Transverse colon (tissue), 4 donors: ENCODE data around the gene PDZD2. TPM values are rescaled to one million over a fixed set of nuclear protein-coding genes. Genes with fewer than 3 reads are reported as not detected.

Source experiments
- DNase-seq: peaks from one replicate; pipeline ENCODE4 v3.0.0-alpha.2; 2019
- H3K27ac ChIP-seq, 4 donors: fragments of 200-600 bp; sonication (generic); 2 replicates each; pipeline ENCODE4 v1.5.1; 2016 to 2018; ENCODE audit warnings: inconsistent platforms in 4 of 4
- H3K27me3 ChIP-seq: fragments of 200-600 bp; sonication (generic); 2 replicates; pipeline ENCODE4 v1.5.1; 2017; ENCODE audit warnings: inconsistent platforms
- H3K36me3 ChIP-seq, 4 donors: fragments of 200-600 bp; sonication (generic); 2 replicates each; pipeline ENCODE4 v1.5.1; 2017 to 2019; ENCODE audit warnings: inconsistent platforms in 4 of 4
- H3K4me1 ChIP-seq, 4 donors: fragments of 200-600 bp; sonication (generic); 2 replicates each; pipeline ENCODE4 v1.5.1; 2017 to 2020; ENCODE audit warnings: inconsistent platforms in 4 of 4
- H3K4me3 ChIP-seq, 4 donors: fragments of 200-600 bp; sonication (generic); 1 replicate in 1 of 4; 2 replicates in 3 of 4; pipeline versions ENCODE4 v1.5.1 to v1.6.1; 2017 to 2019; ENCODE audit warnings: inconsistent platforms in 4 of 4
- H3K9me3 ChIP-seq, 2 donors: fragments of 200-600 bp; sonication (generic); 2 replicates each; pipeline ENCODE4 v1.5.1; 2017 to 2019; ENCODE audit warnings: inconsistent platforms in 2 of 2
- EP300 ChIP-seq: sonication (generic); formaldehyde crosslinking; IDR thresholded peaks from one replicate; pipeline ENCODE4 v1.6.1; 2017; ENCODE audit warnings: antibody characterized with exemption, low read depth
- POLR2A ChIP-seq: fragments of 450-650 bp; IDR thresholded peaks from one replicate; pipeline ENCODE4 v1.6.1; 2016; ENCODE audit warnings: antibody characterized with exemption, mild to moderate bottlenecking, moderate library complexity
- POLR2AphosphoS5 ChIP-seq, 3 donors: sonication (generic); formaldehyde crosslinking; IDR thresholded peaks; one replicate each; pipeline ENCODE4 v1.6.1; 2016; ENCODE audit warnings: antibody characterized with exemption in 3 of 3
- WGBS, 2 donors: methylation state at CpG; one replicate each; pipeline ENCODE4 v1.1.5; 2018; ENCODE audit warnings: low coverage in 1 of 2; 5-methylcytosine and 5-hydroxymethylcytosine counted together
- in situ Hi-C, 4 donors: fragments of 200-750 bp; cut with MboI; loops; one replicate each; pipeline versions ENCODE4 v1.15.0 to v1.15.1; 2017; ENCODE audit warnings: low sequenced_read_pairs in 3 of 4, low pct_ligation_motif_present in 1 of 4, low pct_unique_long_range_greater_than_20kb in 1 of 4
- intact Hi-C: fragments of 100-400 bp; cut with DNase I; formaldehyde crosslinking; loops from one replicate; pipeline ENCODE4 v1.15.1; 2023; ENCODE audit warnings: low total_unique reads
- total RNA-seq, 4 donors: library from RNA; depleted of rRNA; stranded (reverse); fragments of >200 nt; gene quantifications; one replicate each; pipeline ENCODE4 v1.1.0, GENCODE V29; 2016
- TF ChIP-seq, protein P1 (sequence below), 5 experiments: fragments of 200-600 bp in 3 of 5; fragments of 450-650 bp in 2 of 5; sonication (generic) in 3 of 5; IDR thresholded peaks; 1 replicate in 2 of 5; 2 replicates in 3 of 5; pipeline ENCODE4 v1.5.1; 2016 to 2017; ENCODE audit warnings: antibody characterized with exemption in 5 of 5, inconsistent platforms in 3 of 5, mild to moderate bottlenecking in 2 of 5, moderate library complexity in 1 of 5

The PDZD2 gene
- total RNA-seq, 4 donors from 2014 or later: 2.0 to 3.7 (median 2.8) TPM

- no peak overlapping the region for H3K4me3 ChIP-seq
- H3K27ac ChIP-seq: no peak overlapping the region
- peaks cover 0 to 8% (median 0%) of the 10 kb centered on the region in 4 donors for H3K4me1 ChIP-seq
- intact Hi-C loops (no loop called here), in situ Hi-C loops (no loop called here)
- TF ChIP-seq POLR2AphosphoS5 (IDR thresholded peaks at IDR 0.05): no peak
- TF ChIP-seq POLR2A: no peak
- TF ChIP-seq, protein P1, sequence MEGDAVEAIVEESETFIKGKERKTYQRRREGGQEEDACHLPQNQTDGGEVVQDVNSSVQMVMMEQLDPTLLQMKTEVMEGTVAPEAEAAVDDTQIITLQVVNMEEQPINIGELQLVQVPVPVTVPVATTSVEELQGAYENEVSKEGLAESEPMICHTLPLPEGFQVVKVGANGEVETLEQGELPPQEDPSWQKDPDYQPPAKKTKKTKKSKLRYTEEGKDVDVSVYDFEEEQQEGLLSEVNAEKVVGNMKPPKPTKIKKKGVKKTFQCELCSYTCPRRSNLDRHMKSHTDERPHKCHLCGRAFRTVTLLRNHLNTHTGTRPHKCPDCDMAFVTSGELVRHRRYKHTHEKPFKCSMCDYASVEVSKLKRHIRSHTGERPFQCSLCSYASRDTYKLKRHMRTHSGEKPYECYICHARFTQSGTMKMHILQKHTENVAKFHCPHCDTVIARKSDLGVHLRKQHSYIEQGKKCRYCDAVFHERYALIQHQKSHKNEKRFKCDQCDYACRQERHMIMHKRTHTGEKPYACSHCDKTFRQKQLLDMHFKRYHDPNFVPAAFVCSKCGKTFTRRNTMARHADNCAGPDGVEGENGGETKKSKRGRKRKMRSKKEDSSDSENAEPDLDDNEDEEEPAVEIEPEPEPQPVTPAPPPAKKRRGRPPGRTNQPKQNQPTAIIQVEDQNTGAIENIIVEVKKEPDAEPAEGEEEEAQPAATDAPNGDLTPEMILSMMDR (IDR thresholded peaks at IDR 0.05): no peak
- TF ChIP-seq EP300: no peak
- 73 to 78% methylated on average over 2 to 4 of the region's 4 CpGs for WGBS, 2 donors
- no peaks in the 10 kb centered on the region for H3K27me3 ChIP-seq
- H3K9me3 ChIP-seq: no peaks in the 10 kb centered on the region
- no peak for DNase-seq
- H3K36me3 ChIP-seq: no peaks in the 10 kb centered on the region
Measured at GRCh38 chr5:31941151-31941755, 302.3 kb downstream of the PDZD2 start.

DNA sequence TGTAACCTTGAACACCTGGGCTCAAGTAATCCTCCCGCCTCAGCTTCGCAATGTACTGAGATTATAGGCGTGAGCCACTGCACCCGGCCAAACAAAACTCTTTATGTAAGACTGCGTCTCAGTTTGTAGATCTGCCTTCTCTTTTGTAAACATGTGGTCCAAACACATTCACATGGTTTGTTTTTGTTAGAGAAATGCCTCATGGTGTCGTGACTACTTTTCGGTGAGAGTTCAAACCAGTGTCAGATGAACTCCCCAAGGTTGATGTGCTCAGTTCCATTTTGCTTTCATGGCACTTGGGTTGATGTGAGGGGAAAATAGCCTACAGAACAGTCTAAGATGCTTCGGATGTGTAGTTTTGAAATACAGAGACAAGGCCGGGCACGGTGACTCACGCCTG, 303.6 kb downstream of the PDZD2 start:
- no peak overlapping the region for H3K4me3 ChIP-seq
- TF ChIP-seq POLR2AphosphoS5 (IDR thresholded peaks at IDR 0.05) (no peak), POLR2A (no peak), EP300 (no peak)
- TF ChIP-seq, protein P1 (IDR thresholded peaks at IDR 0.05): no peak
- intact Hi-C loops (no loop called here), in situ Hi-C loops (no loop called here)
- DNase-seq: no peak
- H3K36me3 ChIP-seq: no peaks in the 10 kb centered on the region
- H3K9me3 ChIP-seq: no peaks in the 10 kb centered on the region
- H3K27ac ChIP-seq: no peak overlapping the region
- peaks cover 0 to 8% (median 0%) of the 10 kb centered on the region in 4 donors for H3K4me1 ChIP-seq
- WGBS, 2 donors: 82 to 85% methylated on average over 5 to 11 of the region's 11 CpGs
- no peaks in the 10 kb centered on the region for H3K27me3 ChIP-seq

GRCh38 chr5:31944684-31945445, 305.9 kb downstream of the PDZD2 start:
- Histone ChIP-seq H3K9me3 (no peaks in the 10 kb centered on the region), H3K27ac (no peak overlapping the region), H3K4me1 (peaks cover 0 to 12% (median 7%) of the 10 kb centered on the region in 4 donors), H3K36me3 (no peaks in the 10 kb centered on the region), H3K27me3 (no peaks in the 10 kb centered on the region), H3K4me3 (no peak overlapping the region)
- DNase-seq: peak; percentile 13
- intact Hi-C loops: no loop called here
- TF ChIP-seq POLR2AphosphoS5 (IDR thresholded peaks at IDR 0.05): no peak
- TF ChIP-seq POLR2A: no peak
- no peak for TF ChIP-seq EP300
- TF ChIP-seq, protein P1 (IDR thresholded peaks at IDR 0.05): no peak
- 33 to 72% methylated on average over 2 to 9 of the region's 13 CpGs for WGBS, 2 donors
- in situ Hi-C loops: no loop called here

DNA sequence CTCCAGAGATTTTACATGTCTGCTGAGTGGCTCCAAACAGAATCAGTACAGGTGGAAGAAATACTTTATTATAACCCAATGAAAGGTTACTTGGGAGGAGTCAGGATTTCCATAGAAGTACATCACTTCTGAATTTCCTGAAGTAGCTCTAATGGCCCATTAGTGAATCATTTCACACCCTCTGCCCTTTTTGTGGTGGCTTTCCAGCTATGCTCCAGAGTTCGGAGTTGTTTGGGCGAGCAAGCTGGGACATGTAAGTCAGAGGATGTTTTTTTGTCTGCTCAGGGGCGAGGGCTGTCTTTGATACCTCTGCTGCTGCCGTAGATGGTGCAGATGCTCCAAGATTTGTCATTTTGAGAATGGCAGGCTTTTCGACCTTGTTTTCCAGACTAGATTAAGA, 309.1 kb downstream of the PDZD2 start:
- 68% methylated on average over 5 of the region's 5 CpGs; no CpG with 5 or more reads in 1 of the 2 donors for WGBS, 2 donors
- TF ChIP-seq POLR2A (no peak), EP300 (no peak), POLR2AphosphoS5 (IDR thresholded peaks at IDR 0.05) (no peak)
- TF ChIP-seq, protein P1 (IDR thresholded peaks at IDR 0.05): no peak
- DNase-seq: no peak
- Histone ChIP-seq H3K36me3 (no peaks in the 10 kb centered on the region), H3K27me3 (no peaks in the 10 kb centered on the region), H3K9me3 (no peaks in the 10 kb centered on the region), H3K4me3 (no peak overlapping the region), H3K27ac (no peak overlapping the region), H3K4me1 (peaks cover 0 to 12% (median 7%) of the 10 kb centered on the region in 4 donors)
- in situ Hi-C loops (no loop called here), intact Hi-C loops (no loop called here)
